ENCODE results near the gene SOX6.
"Not testable (repeated sequence)": the region's sequence is repeated elsewhere in the genome, so short reads cannot be mapped to it uniquely, and the experiment has no call there.

Gene SOX6

GRCh38 chr11:16390826-16391225 is 34.5 kb upstream of the SOX6 start:
- not testable (repeated sequence) for H3K4me3 ChIP-seq (ENCODE audit: low read length); H3K4me1 ChIP-seq (ENCODE audit: control insufficient read depth, insufficient read depth, low read length); DNase-seq (ENCODE audit: low read depth, low spot score); H3K9me3 ChIP-seq (ENCODE audit: control insufficient read depth, insufficient read depth, low read length); H3K27me3 ChIP-seq (ENCODE audit: control insufficient read depth, insufficient read depth, low read length); H3K36me3 ChIP-seq (ENCODE audit: control insufficient read depth, insufficient read depth, low read length); H3K27ac ChIP-seq (ENCODE audit: low read length)
- WGBS (ENCODE audit: insufficient coverage, insufficient read length), result no CpG with 5 or more reads among the region's 2 CpGs

DNA sequence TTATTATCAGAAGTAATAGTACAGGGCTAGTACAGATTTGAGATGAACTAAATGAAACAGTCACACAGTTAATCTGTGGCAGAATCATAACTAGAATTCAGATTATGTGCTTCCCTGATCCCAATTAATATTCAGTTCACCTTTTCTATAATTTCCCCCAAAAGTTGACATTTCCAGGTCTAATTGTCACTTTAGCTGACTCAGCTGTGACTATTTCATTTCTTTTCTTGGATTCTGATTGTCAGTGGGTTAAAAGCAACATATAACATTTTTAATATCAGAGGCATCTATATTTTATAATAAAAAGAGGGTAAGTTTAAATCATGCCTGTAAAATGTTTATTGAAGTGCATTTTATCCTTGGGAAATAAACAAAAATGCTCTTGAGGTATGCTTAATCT is 28.8 kb upstream of the SOX6 start:
- no peak for DNase-seq (ENCODE audit: low read depth, low spot score)
- no peaks in the 10 kb centered on the region for H3K9me3 ChIP-seq (ENCODE audit: control insufficient read depth, insufficient read depth, low read length)
- no peaks in the 10 kb centered on the region for H3K36me3 ChIP-seq (ENCODE audit: control insufficient read depth, insufficient read depth, low read length)
- H3K27ac ChIP-seq (ENCODE audit: low read length), result no peak overlapping the region
- H3K27me3 ChIP-seq (ENCODE audit: control insufficient read depth, insufficient read depth, low read length), result no peaks in the 10 kb centered on the region
- H3K4me1 ChIP-seq (ENCODE audit: control insufficient read depth, insufficient read depth, low read length), result no peaks in the 10 kb centered on the region
- H3K4me3 ChIP-seq (ENCODE audit: low read length), result no peak overlapping the region

- H3K9me3 ChIP-seq (ENCODE audit: control insufficient read depth, insufficient read depth, low read length), result no peaks in the 10 kb centered on the region
- H3K27me3 ChIP-seq (ENCODE audit: control insufficient read depth, insufficient read depth, low read length), result no peaks in the 10 kb centered on the region
- DNase-seq (ENCODE audit: low read depth, low spot score), result no peak
- H3K27ac ChIP-seq (ENCODE audit: low read length), result no peak overlapping the region
- 100% methylated on average over 1 of the region's 2 CpGs for WGBS (ENCODE audit: insufficient coverage, insufficient read length)
- H3K4me1 ChIP-seq (ENCODE audit: control insufficient read depth, insufficient read depth, low read length), result no peaks in the 10 kb centered on the region
- H3K36me3 ChIP-seq (ENCODE audit: control insufficient read depth, insufficient read depth, low read length), result no peaks in the 10 kb centered on the region
- H3K4me3 ChIP-seq (ENCODE audit: low read length), result no peak overlapping the region
These were observed 26.5 kb upstream of the SOX6 start for GRCh38 chr11:16382638-16383380.

DNA sequence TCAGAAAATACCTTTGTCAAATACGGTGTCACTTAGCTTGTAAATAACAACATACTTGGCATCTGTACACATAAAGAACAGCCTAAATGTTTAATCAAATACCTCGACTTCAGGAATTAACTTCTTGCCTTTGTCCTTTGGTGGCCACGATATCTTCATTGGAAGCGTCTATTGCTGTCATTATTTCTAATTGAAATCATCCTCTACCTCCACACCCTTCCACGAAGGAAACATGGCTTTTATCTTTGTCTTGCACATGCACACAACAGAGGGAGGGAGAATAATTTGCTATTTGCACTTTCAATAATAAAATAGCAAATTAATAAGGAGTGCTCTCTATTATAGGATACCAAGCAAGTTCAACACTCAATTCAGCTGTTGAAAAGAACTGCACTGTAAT is 25.8 kb upstream of the SOX6 start:
- H3K27ac ChIP-seq (ENCODE audit: low read length), result no peak overlapping the region

DNA sequence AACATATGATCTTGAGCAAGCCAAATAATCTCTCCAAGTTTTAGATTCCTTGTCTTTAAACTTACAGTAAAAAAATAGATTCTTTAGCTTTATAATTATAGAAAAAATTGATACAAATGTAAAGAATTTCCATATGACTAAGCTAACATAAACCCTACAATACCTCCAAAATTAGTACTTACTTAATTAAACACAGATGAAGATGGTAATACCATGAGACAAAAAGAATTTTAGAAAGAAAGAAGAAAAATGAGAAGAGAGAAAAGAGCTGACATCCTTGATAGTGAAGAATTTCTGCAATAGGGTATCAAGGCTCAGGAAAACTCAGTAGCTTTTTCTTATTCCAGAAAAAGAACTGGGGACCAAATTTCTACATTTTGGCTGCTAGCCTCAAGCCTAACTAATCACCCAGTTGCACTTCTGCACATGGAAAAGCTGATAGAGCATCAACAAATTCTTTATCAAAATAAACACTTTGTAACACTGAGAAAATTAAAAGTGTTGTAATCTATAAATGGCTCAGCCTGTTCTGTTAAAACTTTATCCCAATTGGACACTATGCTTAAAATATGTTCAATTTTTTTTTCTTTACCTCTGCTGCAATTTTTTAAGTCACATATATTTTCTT is 24.7 kb upstream of the SOX6 start:
- DNase-seq (ENCODE audit: low read depth, low spot score), result no peak
- no peaks in the 10 kb centered on the region for H3K27me3 ChIP-seq (ENCODE audit: control insufficient read depth, insufficient read depth, low read length)
- no peaks in the 10 kb centered on the region for H3K9me3 ChIP-seq (ENCODE audit: control insufficient read depth, insufficient read depth, low read length)
- H3K27ac ChIP-seq (ENCODE audit: low read length), result no peak overlapping the region
- no peaks in the 10 kb centered on the region for H3K36me3 ChIP-seq (ENCODE audit: control insufficient read depth, insufficient read depth, low read length)
- H3K4me1 ChIP-seq (ENCODE audit: control insufficient read depth, insufficient read depth, low read length), result no peaks in the 10 kb centered on the region
- no peak overlapping the region for H3K4me3 ChIP-seq (ENCODE audit: low read length)

More for the DNA sequence above, 25.8 kb upstream of the SOX6 start:
- no peaks in the 10 kb centered on the region for H3K36me3 ChIP-seq (ENCODE audit: control insufficient read depth, insufficient read depth, low read length)
- no peak overlapping the region for H3K4me3 ChIP-seq (ENCODE audit: low read length)
- no CpG with 5 or more reads among the region's 5 CpGs for WGBS (ENCODE audit: insufficient coverage, insufficient read length)
- H3K4me1 ChIP-seq (ENCODE audit: control insufficient read depth, insufficient read depth, low read length), result no peaks in the 10 kb centered on the region
- no peaks in the 10 kb centered on the region for H3K9me3 ChIP-seq (ENCODE audit: control insufficient read depth, insufficient read depth, low read length)
- H3K27me3 ChIP-seq (ENCODE audit: control insufficient read depth, insufficient read depth, low read length), result no peaks in the 10 kb centered on the region
- DNase-seq (ENCODE audit: low read depth, low spot score), result no peak

- Histone ChIP-seq H3K36me3 (ENCODE audit: control insufficient read depth, insufficient read depth, low read length) (no peaks in the 10 kb centered on the region), H3K4me3 (ENCODE audit: low read length) (no peak overlapping the region), H3K27me3 (ENCODE audit: control insufficient read depth, insufficient read depth, low read length) (no peaks in the 10 kb centered on the region), H3K27ac (ENCODE audit: low read length) (no peak overlapping the region), H3K4me1 (ENCODE audit: control insufficient read depth, insufficient read depth, low read length) (no peaks in the 10 kb centered on the region), H3K9me3 (ENCODE audit: control insufficient read depth, insufficient read depth, low read length) (no peaks in the 10 kb centered on the region)
- no peak for DNase-seq (ENCODE audit: low read depth, low spot score)
- WGBS (ENCODE audit: insufficient coverage, insufficient read length), result no CpG with 5 or more reads among the region's 2 CpGs
These were observed 22.6 kb upstream of the SOX6 start for GRCh38 chr11:16378906-16379305.

GRCh38 chr11:16377746-16378145 is 21.4 kb upstream of the SOX6 start:
- no peak overlapping the region for H3K27ac ChIP-seq (ENCODE audit: low read length)

DNA sequence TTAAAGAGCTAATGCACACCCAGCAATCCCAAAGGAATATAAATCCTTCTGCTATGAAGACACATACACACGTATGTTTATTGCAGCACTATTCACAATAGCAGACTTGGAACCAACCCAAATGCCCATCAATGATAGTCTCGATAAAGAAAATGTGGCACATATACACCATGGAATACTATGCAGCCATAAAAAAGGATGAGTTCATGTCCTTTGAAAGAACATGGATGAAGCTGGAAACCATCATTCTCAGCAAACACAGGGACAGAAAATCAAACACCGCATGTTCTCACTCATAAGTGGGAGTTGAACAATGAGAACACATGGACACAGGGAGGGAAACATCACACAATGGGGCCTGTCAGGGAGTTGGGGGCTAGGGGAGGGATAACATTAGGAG is 19.3 kb upstream of the SOX6 start:
- DNase-seq (ENCODE audit: low read depth, low spot score); H3K27ac ChIP-seq (ENCODE audit: low read length); H3K9me3 ChIP-seq (ENCODE audit: control insufficient read depth, insufficient read depth, low read length); H3K4me1 ChIP-seq (ENCODE audit: control insufficient read depth, insufficient read depth, low read length); H3K4me3 ChIP-seq (ENCODE audit: low read length); H3K27me3 ChIP-seq (ENCODE audit: control insufficient read depth, insufficient read depth, low read length); H3K36me3 ChIP-seq (ENCODE audit: control insufficient read depth, insufficient read depth, low read length): not testable (repeated sequence)
- no CpG with 5 or more reads among the region's 3 CpGs for WGBS (ENCODE audit: insufficient coverage, insufficient read length)

More at GRCh38 chr11:16377746-16378145, 21.4 kb upstream of the SOX6 start:
- no peaks in the 10 kb centered on the region for H3K9me3 ChIP-seq (ENCODE audit: control insufficient read depth, insufficient read depth, low read length)
- no peak for DNase-seq (ENCODE audit: low read depth, low spot score)
- H3K4me1 ChIP-seq (ENCODE audit: control insufficient read depth, insufficient read depth, low read length), result no peaks in the 10 kb centered on the region
- no peaks in the 10 kb centered on the region for H3K27me3 ChIP-seq (ENCODE audit: control insufficient read depth, insufficient read depth, low read length)
- no peak overlapping the region for H3K4me3 ChIP-seq (ENCODE audit: low read length)
- no CpG with 5 or more reads among the region's 5 CpGs for WGBS (ENCODE audit: insufficient coverage, insufficient read length)
- no peaks in the 10 kb centered on the region for H3K36me3 ChIP-seq (ENCODE audit: control insufficient read depth, insufficient read depth, low read length)

- Histone ChIP-seq H3K4me3 (ENCODE audit: low read length) (no peak overlapping the region), H3K9me3 (ENCODE audit: control insufficient read depth, insufficient read depth, low read length) (no peaks in the 10 kb centered on the region), H3K4me1 (ENCODE audit: control insufficient read depth, insufficient read depth, low read length) (no peaks in the 10 kb centered on the region), H3K27me3 (ENCODE audit: control insufficient read depth, insufficient read depth, low read length) (no peaks in the 10 kb centered on the region), H3K36me3 (ENCODE audit: control insufficient read depth, insufficient read depth, low read length) (no peaks in the 10 kb centered on the region), H3K27ac (ENCODE audit: low read length) (no peak overlapping the region)
- DNase-seq (ENCODE audit: low read depth, low spot score), result no peak
These were observed 17.4 kb upstream of the SOX6 start for GRCh38 chr11:16373768-16374167.

GRCh38 chr11:16372355-16372754 is 16.0 kb upstream of the SOX6 start:
- Histone ChIP-seq H3K9me3 (ENCODE audit: control insufficient read depth, insufficient read depth, low read length) (no peaks in the 10 kb centered on the region), H3K36me3 (ENCODE audit: control insufficient read depth, insufficient read depth, low read length) (no peaks in the 10 kb centered on the region), H3K4me1 (ENCODE audit: control insufficient read depth, insufficient read depth, low read length) (no peaks in the 10 kb centered on the region), H3K27ac (ENCODE audit: low read length) (no peak overlapping the region), H3K27me3 (ENCODE audit: control insufficient read depth, insufficient read depth, low read length) (no peaks in the 10 kb centered on the region), H3K4me3 (ENCODE audit: low read length) (no peak overlapping the region)
- no peak for DNase-seq (ENCODE audit: low read depth, low spot score)
- no CpG with 5 or more reads among the region's 2 CpGs for WGBS (ENCODE audit: insufficient coverage, insufficient read length)

DNA sequence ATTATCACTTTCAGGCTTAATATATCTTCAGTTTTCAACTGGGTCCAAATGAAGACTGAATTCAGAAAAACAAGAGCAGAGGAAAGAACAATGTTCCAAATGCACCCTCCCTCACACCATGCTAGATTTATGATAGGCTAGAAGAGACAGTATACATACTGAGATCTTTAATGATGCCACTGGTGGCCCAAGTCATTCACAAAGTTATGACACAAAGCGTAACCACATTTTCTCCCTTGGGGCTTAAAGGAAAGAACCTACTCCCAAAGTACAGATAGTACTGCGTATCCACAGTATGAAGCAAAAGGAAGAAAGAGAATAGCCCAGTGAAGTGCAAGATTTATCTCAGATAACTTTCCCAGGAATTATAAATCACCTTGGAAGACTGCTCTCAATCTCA is 10.9 kb upstream of the SOX6 start:
- no CpG with 5 or more reads among the region's 2 CpGs for WGBS (ENCODE audit: insufficient coverage, insufficient read length)
- Histone ChIP-seq H3K4me1 (ENCODE audit: control insufficient read depth, insufficient read depth, low read length) (no peaks in the 10 kb centered on the region), H3K36me3 (ENCODE audit: control insufficient read depth, insufficient read depth, low read length) (no peaks in the 10 kb centered on the region), H3K4me3 (ENCODE audit: low read length) (no peak overlapping the region), H3K27ac (ENCODE audit: low read length) (no peak overlapping the region), H3K9me3 (ENCODE audit: control insufficient read depth, insufficient read depth, low read length) (no peaks in the 10 kb centered on the region), H3K27me3 (ENCODE audit: control insufficient read depth, insufficient read depth, low read length) (no peaks in the 10 kb centered on the region)
- no peak for DNase-seq (ENCODE audit: low read depth, low spot score)
